GM12872 (cell line): ENCODE results near the gene OR52K1.

ENCODE experiments used
- CTCF ChIP-seq: IDR thresholded peaks from 3 replicates; pipeline ENCODE4 v1.5.1; 2011; ENCODE audit warnings: low read depth, mild to moderate bottlenecking, low read length, moderate library complexity; ENCODE audit not compliant: insufficient read depth

The OR52K1 gene

GRCh38 chr11:4493480-4493818 is 11.0 kb downstream of the OR52K1 start:
- TF ChIP-seq CTCF = no peak

GRCh38 chr11:4495487-4495886 is 13.0 kb downstream of the OR52K1 start:
- TF ChIP-seq CTCF = no peak

- TF ChIP-seq CTCF = no peak
Measured at GRCh38 chr11:4495986-4496385, 13.5 kb downstream of the OR52K1 start.

GRCh38 chr11:4496557-4497248 is 14.3 kb downstream of the OR52K1 start:
- no peak for TF ChIP-seq CTCF

GRCh38 chr11:4508886-4509285 is 26.4 kb downstream of the OR52K1 start:
- no peak for TF ChIP-seq CTCF

GRCh38 chr11:4511282-4512245 is 29.1 kb downstream of the OR52K1 start:
- TF ChIP-seq CTCF = no peak

GRCh38 chr11:4514196-4514595 is 31.8 kb downstream of the OR52K1 start:
- no peak for TF ChIP-seq CTCF
